NB4 (cell line): ENCODE data around the gene LRBA.

Experiments used
- POLR2A ChIP-seq: IDR thresholded peaks from 2 replicates; pipeline ENCODE4 v1.6.1; 2011; ENCODE audit warnings: mild to moderate bottlenecking; ENCODE audit not compliant: insufficient read length; ENCODE audit errors: extremely low read depth
- TF ChIP-seq, protein P1 (sequence below): IDR thresholded peaks from one replicate; pipeline ENCODE4 v1.5.1; 2012; ENCODE audit warnings: low read depth, low read length

DNA sequence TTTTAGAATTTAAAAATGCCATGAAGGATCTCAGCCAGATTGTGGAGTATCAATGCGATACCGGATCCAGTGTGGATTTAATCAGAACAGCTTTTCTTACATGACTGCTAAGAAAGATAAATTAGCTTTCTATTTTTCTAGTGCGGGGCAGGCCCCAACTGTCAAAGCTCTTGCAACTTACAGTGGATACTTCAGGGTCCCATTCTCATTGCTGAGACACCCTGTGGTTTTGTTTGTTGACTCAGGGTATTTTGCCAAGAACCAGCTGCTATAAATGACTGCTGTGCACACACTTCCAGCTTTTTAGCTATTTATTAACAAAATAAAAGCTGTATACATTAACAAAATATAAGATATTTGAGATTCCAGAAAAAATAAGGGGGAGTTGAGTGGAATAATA, 770.5 kb downstream of the LRBA start:
- no peak for TF ChIP-seq POLR2A
- TF ChIP-seq, protein P1, sequence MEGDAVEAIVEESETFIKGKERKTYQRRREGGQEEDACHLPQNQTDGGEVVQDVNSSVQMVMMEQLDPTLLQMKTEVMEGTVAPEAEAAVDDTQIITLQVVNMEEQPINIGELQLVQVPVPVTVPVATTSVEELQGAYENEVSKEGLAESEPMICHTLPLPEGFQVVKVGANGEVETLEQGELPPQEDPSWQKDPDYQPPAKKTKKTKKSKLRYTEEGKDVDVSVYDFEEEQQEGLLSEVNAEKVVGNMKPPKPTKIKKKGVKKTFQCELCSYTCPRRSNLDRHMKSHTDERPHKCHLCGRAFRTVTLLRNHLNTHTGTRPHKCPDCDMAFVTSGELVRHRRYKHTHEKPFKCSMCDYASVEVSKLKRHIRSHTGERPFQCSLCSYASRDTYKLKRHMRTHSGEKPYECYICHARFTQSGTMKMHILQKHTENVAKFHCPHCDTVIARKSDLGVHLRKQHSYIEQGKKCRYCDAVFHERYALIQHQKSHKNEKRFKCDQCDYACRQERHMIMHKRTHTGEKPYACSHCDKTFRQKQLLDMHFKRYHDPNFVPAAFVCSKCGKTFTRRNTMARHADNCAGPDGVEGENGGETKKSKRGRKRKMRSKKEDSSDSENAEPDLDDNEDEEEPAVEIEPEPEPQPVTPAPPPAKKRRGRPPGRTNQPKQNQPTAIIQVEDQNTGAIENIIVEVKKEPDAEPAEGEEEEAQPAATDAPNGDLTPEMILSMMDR: no peak
